Lung (tissue), 12 donors: ENCODE data around the gene WASF2. TPM values are rescaled to one million over a fixed set of nuclear protein-coding genes. Genes with fewer than 3 reads are reported as not detected.

Source experiments
- ATAC-seq: fragments of 200-7000 bp; cut with Tn5 transposase; one replicate; pipeline ENCODE4 v1.9.1; 2020; ENCODE audit warnings: moderate number of reproducible peaks; ENCODE audit not compliant: insufficient read depth, low FRiP score
- DNase-seq, 3 donors: peaks; one replicate each; pipeline ENCODE4 v3.0.0-alpha.2; 2013 to 2017
- H3K27ac ChIP-seq, 2 donors: one replicate each; pipeline ENCODE4 v1.5.1; 2013; ENCODE audit warnings: mild to moderate bottlenecking in 2 of 2, moderate library complexity in 2 of 2, control low read depth in 1 of 2, inconsistent platforms in 1 of 2, low read depth in 1 of 2, low read length in 1 of 2
- H3K27me3 ChIP-seq, 3 donors: one replicate each; pipeline ENCODE4 v1.5.1; 2013; ENCODE audit warnings: low read length in 2 of 3; ENCODE audit not compliant: control insufficient read depth in 3 of 3, insufficient read depth in 3 of 3
- H3K36me3 ChIP-seq, 4 donors: one replicate each; pipeline ENCODE4 v1.5.1; 2013; ENCODE audit warnings: low read length in 4 of 4, mild to moderate bottlenecking in 1 of 4, moderate library complexity in 1 of 4; ENCODE audit not compliant: control insufficient read depth in 4 of 4, insufficient read depth in 4 of 4
- H3K4me1 ChIP-seq, 5 donors: one replicate each; pipeline ENCODE4 v1.5.1; 2013; ENCODE audit warnings: low read length in 5 of 5, mild to moderate bottlenecking in 2 of 5, moderate library complexity in 1 of 5; ENCODE audit not compliant: control insufficient read depth in 5 of 5, insufficient read depth in 5 of 5
- H3K4me3 ChIP-seq: one replicate; pipeline ENCODE4 v1.5.1; 2013; ENCODE audit warnings: mild to moderate bottlenecking, control low read depth, moderate library complexity
- H3K9ac ChIP-seq, 2 donors: one replicate each; pipeline ENCODE4 v1.5.1; 2013; ENCODE audit warnings: low read length in 2 of 2, control low read depth in 1 of 2; ENCODE audit not compliant: insufficient read depth in 1 of 2
- H3K9me3 ChIP-seq, 4 donors: one replicate each; pipeline ENCODE4 v1.5.1; 2013; ENCODE audit warnings: low read length in 3 of 4, mild to moderate bottlenecking in 1 of 4, moderate library complexity in 1 of 4; ENCODE audit not compliant: control insufficient read depth in 4 of 4, insufficient read depth in 3 of 4
- WGBS, 2 donors: extraction: QIAGEN DNeasy Blood & Tissue Kit; methylation state at CpG; one replicate each; pipeline ENCODE4 v1.1.7; 2013; 5-methylcytosine and 5-hydroxymethylcytosine counted together
- polyA plus RNA-seq, 2 donors: library from polyadenylated mRNA; stranded (reverse); fragments of 200-250 nt; gene quantifications; one replicate each; pipeline ENCODE4 v1.2.1, GENCODE V29; 2013
- total RNA-seq, 2 donors: library from RNA; depleted of rRNA in 1 of 2; stranded (reverse); fragments of >200 nt in 1 of 2; gene quantifications; one replicate each; pipeline ENCODE4 v1.2.1, GENCODE V29; 2014 to 2021
- TF ChIP-seq, protein P1 (sequence below): IDR thresholded peaks from 2 replicates; pipeline ENCODE4 v1.5.1; 2012; ENCODE audit warnings: mild to moderate bottlenecking; ENCODE audit errors: control extremely low read depth, extremely low read depth
- donor health status: control.
- donor health status: control.
- donor health status: Bipolar disorder and iron deficiency.
- donor health status: healthy.
- donor health status: DM: yes; HTN: yes; CAD: no.

Gene WASF2
- total and polyA plus RNA-seq, 4 donors: 27.3 to 136 (median 49.5) TPM

DNA sequence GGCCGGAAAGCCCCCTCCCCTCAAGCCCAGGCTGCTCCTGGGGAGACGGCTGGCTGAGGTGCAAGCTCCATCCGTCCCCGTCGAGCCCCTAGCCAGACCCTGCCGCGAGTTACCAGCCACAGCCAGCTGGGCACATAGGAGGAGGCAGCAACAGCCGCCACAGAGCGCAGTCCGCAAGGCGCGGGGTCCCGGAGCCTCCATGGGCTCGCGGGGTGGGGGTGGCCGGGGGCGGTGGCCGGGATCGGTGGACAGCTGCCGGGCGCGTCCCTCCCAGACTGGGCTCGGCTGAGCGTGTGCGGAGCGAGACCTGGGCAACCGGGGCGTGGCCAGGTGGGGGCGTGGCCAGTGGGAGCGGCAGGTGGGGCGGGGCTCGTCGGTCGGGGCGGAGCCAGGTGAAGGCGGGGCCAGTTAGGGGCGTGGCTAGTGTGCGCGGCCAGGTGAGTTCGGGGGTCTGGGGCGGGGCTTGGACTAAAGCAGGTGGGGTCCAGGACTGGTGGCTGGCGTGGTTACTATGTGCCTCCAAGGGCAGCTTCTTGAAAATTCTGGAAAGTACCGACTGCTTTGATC is 106.8 kb downstream of the WASF2 start, which contains the start of gene CD164L2:
Gene CD164L2, minus strand, starts transcription at position 295 of the 567 bp plus-strand sequence. Its CDS starts 94 bp downstream, at position 201.
- no peak within 1 kb of the TSS for H3K9ac ChIP-seq
- H3K9me3 ChIP-seq: no peaks in the 10 kb centered on the region
- peaks cover 0 to 12% (median 0%) of the 10 kb centered on the region in 5 donors for H3K4me1 ChIP-seq
- 27 to 31% methylated on average over 41 to 43 of the region's 43 CpGs for WGBS, 2 donors
- ATAC-seq (peak; percentile 73), DNase-seq (peak in 1 of 3 donors; percentile 39)
- H3K36me3 ChIP-seq: no peaks in the 10 kb centered on the region
- H3K4me3 ChIP-seq: no peak within 1 kb of the TSS
- H3K27me3 ChIP-seq: no peaks in the 10 kb centered on the region
- TF ChIP-seq, protein P1, sequence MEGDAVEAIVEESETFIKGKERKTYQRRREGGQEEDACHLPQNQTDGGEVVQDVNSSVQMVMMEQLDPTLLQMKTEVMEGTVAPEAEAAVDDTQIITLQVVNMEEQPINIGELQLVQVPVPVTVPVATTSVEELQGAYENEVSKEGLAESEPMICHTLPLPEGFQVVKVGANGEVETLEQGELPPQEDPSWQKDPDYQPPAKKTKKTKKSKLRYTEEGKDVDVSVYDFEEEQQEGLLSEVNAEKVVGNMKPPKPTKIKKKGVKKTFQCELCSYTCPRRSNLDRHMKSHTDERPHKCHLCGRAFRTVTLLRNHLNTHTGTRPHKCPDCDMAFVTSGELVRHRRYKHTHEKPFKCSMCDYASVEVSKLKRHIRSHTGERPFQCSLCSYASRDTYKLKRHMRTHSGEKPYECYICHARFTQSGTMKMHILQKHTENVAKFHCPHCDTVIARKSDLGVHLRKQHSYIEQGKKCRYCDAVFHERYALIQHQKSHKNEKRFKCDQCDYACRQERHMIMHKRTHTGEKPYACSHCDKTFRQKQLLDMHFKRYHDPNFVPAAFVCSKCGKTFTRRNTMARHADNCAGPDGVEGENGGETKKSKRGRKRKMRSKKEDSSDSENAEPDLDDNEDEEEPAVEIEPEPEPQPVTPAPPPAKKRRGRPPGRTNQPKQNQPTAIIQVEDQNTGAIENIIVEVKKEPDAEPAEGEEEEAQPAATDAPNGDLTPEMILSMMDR: no peak
- no peak within 1 kb of the TSS for H3K27ac ChIP-seq

DNA sequence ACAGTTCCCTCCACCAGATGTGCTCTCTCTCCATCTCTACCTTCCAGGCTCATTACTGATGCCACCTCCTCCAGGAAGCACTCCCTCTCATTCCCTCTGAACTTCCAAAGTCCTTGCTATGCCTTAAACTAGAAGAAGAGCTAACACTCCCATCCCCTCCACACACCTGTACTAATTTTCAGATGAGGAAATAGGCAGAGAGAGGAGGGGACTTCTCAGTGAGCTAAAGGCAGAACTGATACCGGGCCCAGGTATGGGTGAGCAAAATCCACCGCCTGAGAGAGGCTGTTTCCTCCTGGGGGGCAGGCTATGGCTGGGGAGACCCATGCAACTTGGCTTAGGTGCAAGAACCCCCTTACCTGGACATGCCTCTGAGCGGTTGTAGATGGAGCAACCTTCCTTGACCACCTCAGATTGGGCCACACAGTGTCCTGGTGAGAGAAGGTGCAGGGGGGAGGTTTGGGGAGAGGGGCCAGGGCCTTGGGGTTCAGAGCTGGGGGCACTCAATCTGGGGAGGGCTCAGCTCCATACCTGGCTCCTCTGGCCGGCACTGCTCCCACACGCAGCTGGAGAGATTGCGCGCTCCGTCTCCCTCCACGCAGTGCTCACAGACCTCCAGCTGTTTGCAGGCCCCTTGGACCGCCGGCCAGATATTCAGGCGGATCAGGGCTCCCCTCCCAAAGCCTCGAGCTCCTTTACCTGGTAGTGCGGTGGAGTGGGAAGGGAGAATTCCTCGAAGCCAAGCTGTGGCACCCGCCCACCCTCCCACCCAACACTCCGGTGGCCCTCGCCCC is 107.8 kb downstream of the WASF2 start:
- TF ChIP-seq, protein P1: no peak
- Histone ChIP-seq H3K27ac (no peak overlapping the region), H3K36me3 (no peaks in the 10 kb centered on the region), H3K9me3 (no peaks in the 10 kb centered on the region), H3K4me1 (peaks cover 0 to 12% (median 0%) of the 10 kb centered on the region in 5 donors), H3K4me3 (no peak overlapping the region), H3K9ac (no peak overlapping the region), H3K27me3 (no peaks in the 10 kb centered on the region)
- WGBS, 2 donors: 81 to 87% methylated on average over 18 of the region's 18 CpGs
- DNase-seq: no peak
- no peak for ATAC-seq

DNA sequence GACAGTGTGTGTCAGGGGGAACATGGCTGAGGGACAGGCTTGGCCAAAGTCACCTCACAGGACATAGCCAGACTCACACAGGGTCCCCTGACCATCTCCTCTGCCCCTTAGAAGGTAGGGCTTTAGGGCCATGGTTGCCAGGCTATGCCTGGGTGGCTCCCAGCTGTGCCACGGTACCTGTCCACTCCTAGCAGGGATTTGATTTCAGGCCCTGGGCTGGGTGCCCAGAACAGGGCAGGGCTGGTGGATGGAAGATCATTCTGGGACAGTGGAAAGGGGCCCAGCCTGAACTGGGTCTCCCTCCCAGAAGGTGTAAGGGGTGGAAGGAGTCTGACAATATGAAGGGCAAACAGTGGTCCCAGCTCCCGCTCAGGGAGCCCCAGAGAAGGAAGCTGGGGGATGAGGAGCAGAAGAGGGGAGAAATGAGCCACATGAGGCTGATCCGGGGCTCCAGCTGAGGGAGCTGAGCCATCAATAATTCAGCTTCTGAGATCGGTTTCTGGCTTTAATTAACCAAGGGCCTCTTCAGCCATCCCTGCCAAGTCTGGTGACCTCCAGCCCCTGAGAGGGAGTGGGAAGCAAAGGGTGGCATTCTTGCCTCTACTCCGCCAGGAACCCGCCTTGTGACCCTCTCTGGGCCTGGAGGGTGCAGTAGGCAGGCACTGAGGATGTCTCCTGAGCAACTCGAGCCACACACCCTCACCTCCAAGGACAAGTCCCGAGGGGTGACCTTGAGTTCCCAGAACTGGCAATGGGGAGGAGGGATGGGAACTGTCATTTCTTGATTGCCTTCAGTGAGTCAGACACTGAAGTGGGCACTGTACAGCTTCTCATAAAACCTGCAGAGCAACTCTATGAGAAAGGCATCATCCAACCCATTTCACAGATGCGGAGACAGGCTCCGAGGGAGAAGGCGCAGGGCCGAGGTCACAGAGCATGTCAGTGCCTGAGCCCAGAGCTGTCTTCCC is 108.9 kb downstream of the WASF2 start:
- no peak for ATAC-seq
- no peak overlapping the region for H3K27ac ChIP-seq
- no peak overlapping the region for H3K9ac ChIP-seq

More for the DNA sequence above, 108.9 kb downstream of the WASF2 start:
- DNase-seq: no peak
- no peak overlapping the region for H3K4me3 ChIP-seq
- TF ChIP-seq, protein P1: no peak
- H3K27me3 ChIP-seq: no peaks in the 10 kb centered on the region
- no peaks in the 10 kb centered on the region for H3K36me3 ChIP-seq
- H3K9me3 ChIP-seq: no peaks in the 10 kb centered on the region
- peaks cover 0 to 12% (median 0%) of the 10 kb centered on the region in 5 donors for H3K4me1 ChIP-seq
- 79 to 89% methylated on average over 12 of the region's 12 CpGs for WGBS, 2 donors
